ENCODE measurements around the gene DDX23.
A peak's percentile ranks its signal among the peaks of the same experiment; 100 is the strongest.
"Not testable (repeated sequence)": the region's sequence is repeated elsewhere in the genome, so short reads cannot be mapped to it uniquely, and the experiment has no call there.

Gene DDX23

GRCh38 chr12:48862760-48863159, 10.8 kb upstream of the DDX23 start:
- no peak for DNase-seq (ENCODE audit: low spot score)

GRCh38 chr12:48861111-48861510, 9.1 kb upstream of the DDX23 start:
- DNase-seq (ENCODE audit: low spot score) = no peak

DNA sequence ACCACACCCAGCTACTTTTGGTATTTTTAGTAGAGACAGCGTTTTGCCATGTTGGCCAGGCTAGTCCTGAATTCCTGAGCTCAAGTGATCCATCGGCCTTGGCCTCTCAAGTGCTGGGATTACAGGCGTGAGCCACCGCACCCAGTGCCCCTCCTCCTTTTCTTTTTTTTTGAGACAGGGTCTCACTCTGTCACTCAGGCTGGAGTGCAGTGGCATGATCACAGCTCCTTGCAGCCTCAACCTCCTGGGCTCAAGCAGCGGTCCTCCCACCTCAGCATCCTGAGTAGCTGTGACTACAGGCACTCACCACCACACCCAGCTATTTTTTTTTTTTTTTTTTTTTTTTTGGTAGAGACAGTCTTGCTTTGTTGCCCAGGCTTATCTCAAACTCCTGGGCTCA, 8.3 kb upstream of the DDX23 start:
- DNase-seq (ENCODE audit: low spot score) = not testable (repeated sequence)

GRCh38 chr12:48859607-48860006, 7.6 kb upstream of the DDX23 start:
- no peak for DNase-seq (ENCODE audit: low spot score)

DNA sequence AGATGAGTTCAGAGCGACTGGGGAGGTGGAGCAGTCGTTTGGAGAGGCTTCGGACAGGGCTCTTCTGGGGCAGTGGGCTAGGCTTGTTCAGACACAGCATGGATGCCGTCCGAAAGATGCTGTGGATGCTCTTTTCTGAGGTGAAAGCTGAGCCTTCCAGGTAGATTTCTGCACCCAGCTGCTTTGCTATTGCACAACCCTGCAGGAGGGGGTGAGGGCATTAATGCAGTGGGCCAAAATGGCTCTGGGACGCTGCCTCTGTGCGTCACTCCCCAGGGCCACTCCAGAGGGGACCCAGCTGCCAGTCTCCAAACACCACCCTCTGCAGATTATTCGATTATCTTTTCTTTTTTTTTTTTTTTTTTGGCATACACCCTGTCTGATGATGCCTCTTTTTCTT, 6.1 kb upstream of the DDX23 start:
- DNase-seq (ENCODE audit: low spot score) = no peak

DNA sequence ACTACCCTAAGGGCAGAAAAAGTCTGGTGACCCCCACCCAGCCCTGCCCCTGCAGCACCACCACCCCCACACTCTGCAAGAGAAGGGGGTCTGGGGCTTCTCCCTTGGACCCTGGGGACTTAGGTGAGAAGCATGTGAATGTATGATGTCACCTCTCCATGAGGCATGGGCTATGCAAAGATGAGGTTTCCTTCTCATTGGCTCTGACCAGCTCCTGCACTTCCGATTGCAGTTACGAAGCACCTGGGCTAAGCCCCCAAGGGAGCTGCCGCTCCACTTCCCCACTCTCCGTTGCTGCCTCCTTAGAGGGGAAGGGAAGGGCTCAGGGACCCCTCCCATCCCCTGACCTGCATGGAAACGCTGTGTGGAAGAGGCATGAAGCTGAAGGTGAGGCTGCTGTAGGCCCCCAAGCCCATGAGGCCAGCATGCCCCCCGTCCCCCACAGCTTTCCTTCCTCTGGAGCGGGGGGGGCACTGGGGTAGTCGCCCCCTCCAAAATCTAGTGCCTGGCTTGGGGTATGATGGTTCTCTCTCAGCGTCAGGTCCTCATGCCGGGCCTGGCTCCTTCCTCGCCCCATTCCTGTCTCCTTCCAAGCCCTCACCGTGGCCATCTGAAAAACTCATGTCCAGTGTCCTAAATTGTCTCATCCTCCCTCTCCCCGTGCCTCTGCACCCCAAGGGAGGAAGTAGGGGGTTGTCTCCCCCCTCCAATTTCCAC, 5.5 kb upstream of the DDX23 start:
- no peak for DNase-seq (ENCODE audit: low spot score)

DNA sequence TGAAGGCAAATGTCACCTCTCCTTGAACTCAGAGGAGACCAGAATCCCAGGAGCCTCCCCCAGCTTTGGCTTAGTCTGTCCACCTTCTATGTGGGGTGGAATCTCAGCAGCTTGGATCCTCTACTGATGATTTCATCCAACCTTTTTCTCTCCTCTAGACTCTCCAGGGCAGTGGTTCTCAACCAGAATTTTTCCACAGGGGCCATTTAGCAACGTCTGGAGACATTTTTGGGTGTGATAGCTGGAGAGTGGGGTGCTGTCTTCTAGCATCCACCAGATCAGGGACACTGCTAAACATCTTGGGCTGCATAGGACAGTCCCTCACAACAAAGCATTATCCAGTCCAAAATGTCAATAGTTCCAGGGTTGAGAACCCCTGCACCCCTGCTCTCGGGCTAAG, 4.4 kb upstream of the DDX23 start:
- no peak for DNase-seq (ENCODE audit: low spot score)

DNA sequence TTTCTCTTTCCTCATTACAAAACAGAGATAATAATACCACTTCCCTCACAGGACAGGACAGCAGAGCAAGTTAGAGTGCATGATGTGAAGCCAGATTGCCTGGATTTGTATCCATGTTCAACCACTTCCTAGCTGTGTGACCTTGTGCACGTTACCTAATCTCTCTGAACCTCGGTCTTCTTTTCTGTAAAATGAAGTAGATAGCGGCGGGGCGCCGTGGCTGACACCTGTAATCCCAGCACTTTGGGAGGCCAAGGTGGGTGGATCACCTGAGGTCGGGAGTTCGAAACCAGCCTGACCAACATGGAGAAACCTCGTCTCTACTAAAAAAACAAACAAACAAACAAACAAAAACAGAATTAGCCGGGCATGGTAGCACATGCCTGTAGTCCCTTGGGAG, 3.0 kb upstream of the DDX23 start:
- DNase-seq (ENCODE audit: low spot score) = not testable (repeated sequence)

GRCh38 chr12:48854488-48854887, 2.5 kb upstream of the DDX23 start:
- no peak for DNase-seq (ENCODE audit: low spot score)

GRCh38 chr12:48852734-48853688, 1.0 kb upstream of the DDX23 start:
- DNase-seq (ENCODE audit: low spot score) = peak; percentile 81

- not testable (repeated sequence) for DNase-seq (ENCODE audit: low spot score)
Measured at GRCh38 chr12:48842021-48842420, 9.9 kb downstream of the DDX23 start.

GRCh38 chr12:48838048-48838447, 13.9 kb downstream of the DDX23 start:
- DNase-seq (ENCODE audit: low spot score) = no peak

DNA sequence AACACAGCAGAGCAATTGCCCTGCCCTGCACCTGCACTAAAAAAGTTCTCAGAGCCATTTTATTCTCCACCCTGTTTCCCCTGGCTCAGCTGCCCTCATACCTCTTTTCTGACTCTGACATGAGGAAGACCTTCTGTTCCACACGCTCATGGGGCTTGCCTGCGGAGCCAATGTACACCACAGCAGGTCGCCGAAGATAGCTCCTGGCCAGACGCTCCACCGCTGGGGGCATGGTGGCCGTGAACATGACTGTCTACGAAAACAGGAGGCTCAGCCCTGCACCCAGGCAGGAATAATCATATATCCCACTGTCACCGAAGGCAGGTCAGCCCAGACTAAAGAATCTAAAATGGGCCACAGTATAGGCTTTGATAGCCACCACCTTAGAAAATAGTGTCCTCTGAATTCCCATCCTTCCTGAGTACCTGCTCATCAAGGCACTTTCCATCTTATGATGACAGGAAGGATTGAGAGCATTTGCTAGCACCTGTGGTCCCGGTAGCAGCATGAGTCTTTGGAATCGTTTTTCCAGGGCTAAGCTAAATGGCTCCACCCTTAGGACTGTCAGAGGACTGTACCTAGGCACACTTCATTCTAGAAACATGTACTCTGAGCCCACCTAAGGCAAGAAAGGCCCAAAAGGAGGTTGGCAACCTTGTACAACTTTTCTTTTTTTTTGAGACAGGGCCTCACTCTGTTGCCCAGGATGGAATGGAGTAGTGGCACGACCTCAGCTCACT, 19.5 kb downstream of the DDX23 start:
- DNase-seq (ENCODE audit: low spot score) = no peak

DNA sequence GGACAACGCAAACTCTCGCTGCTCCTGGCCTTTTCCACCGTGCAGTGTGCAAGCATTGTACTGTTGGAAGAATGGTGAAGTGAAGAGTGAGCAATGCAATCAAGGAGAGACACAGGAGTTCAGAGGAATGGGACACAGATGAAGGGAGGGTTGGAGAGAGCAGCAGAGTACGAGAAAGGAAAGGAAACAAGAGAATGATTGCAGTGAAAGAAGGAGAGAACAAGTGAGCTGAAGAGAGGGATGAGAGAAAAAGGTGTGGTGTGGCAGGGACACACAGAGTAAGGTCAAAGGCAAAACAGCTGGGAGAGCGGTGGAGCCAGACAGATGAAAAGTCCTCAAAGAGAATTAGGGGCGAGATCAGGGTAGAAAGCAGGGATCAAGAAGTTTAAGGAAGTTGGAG, 20.7 kb downstream of the DDX23 start:
- DNase-seq (ENCODE audit: low spot score) = no peak

DNA sequence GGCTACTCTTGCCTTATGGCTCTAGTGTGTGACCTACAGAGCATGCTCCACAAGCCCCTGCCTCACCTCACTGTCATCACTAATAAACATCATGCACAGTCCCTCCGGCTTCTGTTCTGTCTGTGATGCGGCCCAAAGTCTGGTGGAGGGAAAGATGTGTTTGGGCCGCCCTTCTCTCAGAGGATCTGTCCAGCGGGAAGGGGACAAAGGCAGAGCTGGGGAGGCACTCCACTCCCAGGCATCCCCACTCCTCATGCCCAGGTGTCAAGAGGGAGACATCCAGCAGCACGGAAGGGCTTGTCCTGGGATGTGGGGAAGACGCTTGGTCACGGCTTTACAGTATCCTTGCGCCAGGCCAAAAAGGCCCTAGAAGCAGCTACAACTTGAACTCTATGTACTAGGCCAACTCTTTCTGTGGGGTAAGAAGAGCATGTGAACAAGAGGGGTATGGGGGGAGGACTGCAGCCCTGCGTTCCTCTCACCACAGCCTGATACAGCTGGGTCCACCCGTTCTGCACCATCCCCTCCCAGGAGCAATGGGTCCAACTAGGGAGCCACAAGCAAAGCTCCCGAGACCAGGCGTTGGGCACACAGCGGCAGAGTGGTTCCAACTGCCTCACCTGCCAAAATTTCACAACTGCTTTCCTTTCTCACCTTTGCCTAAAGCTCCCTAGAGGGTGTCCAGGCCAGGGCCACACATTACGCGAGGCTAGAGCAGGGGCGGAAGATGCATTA, 23.0 kb downstream of the DDX23 start:
- DNase-seq (ENCODE audit: low spot score) = no peak

- no peak for DNase-seq (ENCODE audit: low spot score)
Measured at GRCh38 chr12:48828293-48828692, 23.7 kb downstream of the DDX23 start.

GRCh38 chr12:48827513-48828096, 24.4 kb downstream of the DDX23 start:
- no peak for DNase-seq (ENCODE audit: low spot score)

- DNase-seq (ENCODE audit: low spot score) = no peak
Measured at GRCh38 chr12:48827026-48827425, 24.9 kb downstream of the DDX23 start.

DNA sequence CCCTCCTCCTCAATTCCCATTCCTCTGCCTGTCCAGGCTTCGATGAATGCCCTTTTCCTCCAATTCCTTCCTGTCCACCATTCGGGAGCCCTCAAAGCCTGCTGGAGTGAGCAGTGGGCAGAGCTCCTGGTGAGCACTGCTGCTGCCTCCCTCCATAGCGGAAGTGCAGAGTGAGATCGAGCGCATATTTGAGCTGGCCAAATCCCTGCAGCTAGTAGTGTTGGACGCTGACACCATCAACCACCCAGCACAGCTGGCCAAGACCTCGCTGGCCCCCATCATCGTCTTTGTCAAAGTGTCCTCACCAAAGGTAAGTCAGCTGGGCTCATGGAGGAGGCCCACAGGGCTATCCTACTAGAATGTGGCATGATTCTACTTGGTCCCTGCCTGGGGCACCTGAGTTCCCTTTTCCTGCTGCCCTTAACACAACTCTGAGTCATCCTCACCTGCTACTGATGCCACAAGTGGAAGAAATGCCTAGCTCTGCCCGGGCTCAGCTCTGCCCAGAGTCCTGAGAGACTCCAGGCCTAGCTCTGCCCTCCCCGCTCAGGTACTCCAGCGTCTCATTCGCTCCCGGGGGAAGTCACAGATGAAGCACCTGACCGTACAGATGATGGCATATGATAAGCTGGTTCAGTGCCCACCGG, 25.6 kb downstream of the DDX23 start:
- no peak for DNase-seq (ENCODE audit: low spot score)

DNA sequence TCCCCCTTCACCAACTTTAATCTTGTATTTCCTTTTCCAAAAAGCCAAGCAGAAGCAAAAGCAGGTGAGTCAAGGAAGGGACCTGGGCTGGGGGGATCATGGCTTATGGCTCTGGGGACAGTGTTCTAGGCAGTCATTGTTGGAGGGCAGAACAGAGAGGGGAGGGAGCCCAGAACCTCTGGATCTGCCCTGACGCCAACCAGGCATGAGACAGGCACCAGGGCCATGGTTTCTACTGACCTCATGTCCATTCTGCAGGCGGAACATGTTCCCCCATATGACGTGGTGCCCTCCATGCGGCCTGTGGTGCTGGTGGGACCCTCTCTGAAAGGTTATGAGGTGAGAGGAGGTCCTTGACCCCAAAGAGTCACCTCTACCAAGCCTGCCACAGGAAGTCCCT, 27.1 kb downstream of the DDX23 start:
- DNase-seq (ENCODE audit: low spot score) = no peak

DNA sequence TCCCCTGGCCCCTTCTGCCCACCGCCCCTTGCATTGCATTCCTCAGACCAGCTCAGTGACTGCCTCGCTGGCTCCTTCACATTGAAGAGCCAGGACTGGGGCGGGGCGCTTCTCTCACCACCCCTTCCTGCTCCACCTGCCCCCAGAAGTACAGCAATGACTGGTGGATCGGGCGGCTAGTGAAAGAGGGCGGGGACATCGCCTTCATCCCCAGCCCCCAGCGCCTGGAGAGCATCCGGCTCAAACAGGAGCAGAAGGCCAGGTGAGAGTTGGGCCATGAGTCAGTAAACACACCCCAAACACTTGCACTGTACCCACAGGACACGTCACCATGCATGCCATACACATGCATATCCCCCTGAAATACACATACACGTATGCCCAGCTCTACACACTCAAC, 27.9 kb downstream of the DDX23 start:
- no peak for DNase-seq (ENCODE audit: low spot score)
